HL-60/S4 treated with phorbol 12-myristate 13-acetate at 8.2 ng/mL for 4 days and 3 days (cell line): ENCODE data around the gene IQUB.
"Not testable (repeated sequence)": the region's sequence is repeated elsewhere in the genome, so short reads cannot be mapped to it uniquely, and the experiment has no call there.

Source experiments
- in situ Hi-C: fragments of 300-500 bp; cut with MboI; formaldehyde crosslinking; loops from 2 replicates; pipeline ENCODE4 v1.15.0; 2022; ENCODE audit warnings: low sequenced_read_pairs

IQUB gene

GRCh38 chr7:123494193-123494796 is 40.1 kb downstream of the IQUB start:
- in situ Hi-C loops = no loop called here

- in situ Hi-C loops = no loop called here
Measured at GRCh38 chr7:123492485-123492884, 41.9 kb downstream of the IQUB start.

- in situ Hi-C loops = no loop called here
Measured at GRCh38 chr7:123485721-123486120, 48.7 kb downstream of the IQUB start.

- in situ Hi-C loops = no loop called here
Measured at GRCh38 chr7:123485187-123485586, 49.2 kb downstream of the IQUB start.

GRCh38 chr7:123484199-123484598 is 50.2 kb downstream of the IQUB start:
- in situ Hi-C loops = no loop called here

GRCh38 chr7:123480107-123480506 is 54.3 kb downstream of the IQUB start:
- in situ Hi-C loops = no loop called here

GRCh38 chr7:123478056-123478455 is 56.3 kb downstream of the IQUB start:
- in situ Hi-C loops = not testable (repeated sequence)

GRCh38 chr7:123472750-123473445 is 61.5 kb downstream of the IQUB start:
- in situ Hi-C loops = no loop called here

- in situ Hi-C loops = no loop called here
Measured at GRCh38 chr7:123472327-123472726, 62.1 kb downstream of the IQUB start.

- in situ Hi-C loops = no loop called here
Measured at GRCh38 chr7:123468303-123468702, 66.1 kb downstream of the IQUB start.

GRCh38 chr7:123463890-123464289 is 70.5 kb downstream of the IQUB start:
- in situ Hi-C loops = no loop called here

GRCh38 chr7:123460616-123461015 is 73.8 kb downstream of the IQUB start:
- in situ Hi-C loops = no loop called here

- in situ Hi-C loops = no loop called here
Measured at GRCh38 chr7:123455965-123456470, 78.4 kb downstream of the IQUB start.

- in situ Hi-C loops = no loop called here
Measured at GRCh38 chr7:123440101-123440548, 94.3 kb downstream of the IQUB start.

- in situ Hi-C loops = no loop called here
Measured at GRCh38 chr7:123439191-123439590, 95.2 kb downstream of the IQUB start.

- in situ Hi-C loops = no loop called here
Measured at GRCh38 chr7:123437447-123437995, 96.9 kb downstream of the IQUB start.

- in situ Hi-C loops = no loop called here
Measured at GRCh38 chr7:123435080-123435700, 99.2 kb downstream of the IQUB start.

GRCh38 chr7:123433665-123434064 is 100.7 kb downstream of the IQUB start:
- in situ Hi-C loops = no loop called here

- in situ Hi-C loops = no loop called here
Measured at GRCh38 chr7:123432601-123433000, 101.8 kb downstream of the IQUB start.

GRCh38 chr7:123431075-123431614 is 103.2 kb downstream of the IQUB start:
- in situ Hi-C loops = no loop called here

- in situ Hi-C loops = no loop called here
Measured at GRCh38 chr7:123425246-123425645, 109.1 kb downstream of the IQUB start.
